Activated effector memory CD4-positive, alpha-beta T cell treated with anti-CD3 and anti-CD28 coated beads, Interleukin-2, amount 50 U/mL, for 16 hours (primary cell): ENCODE data around the gene PTTG1.

Experiments used
- DNase-seq: peaks from one replicate; pipeline ENCODE4 v3.0.0-alpha.2; 2020

PTTG1 gene

GRCh38 chr5:160456480-160457177, 35.0 kb downstream of the PTTG1 start:
- no peak for DNase-seq

GRCh38 chr5:160457252-160457651, 35.6 kb downstream of the PTTG1 start:
- DNase-seq: no peak

DNA sequence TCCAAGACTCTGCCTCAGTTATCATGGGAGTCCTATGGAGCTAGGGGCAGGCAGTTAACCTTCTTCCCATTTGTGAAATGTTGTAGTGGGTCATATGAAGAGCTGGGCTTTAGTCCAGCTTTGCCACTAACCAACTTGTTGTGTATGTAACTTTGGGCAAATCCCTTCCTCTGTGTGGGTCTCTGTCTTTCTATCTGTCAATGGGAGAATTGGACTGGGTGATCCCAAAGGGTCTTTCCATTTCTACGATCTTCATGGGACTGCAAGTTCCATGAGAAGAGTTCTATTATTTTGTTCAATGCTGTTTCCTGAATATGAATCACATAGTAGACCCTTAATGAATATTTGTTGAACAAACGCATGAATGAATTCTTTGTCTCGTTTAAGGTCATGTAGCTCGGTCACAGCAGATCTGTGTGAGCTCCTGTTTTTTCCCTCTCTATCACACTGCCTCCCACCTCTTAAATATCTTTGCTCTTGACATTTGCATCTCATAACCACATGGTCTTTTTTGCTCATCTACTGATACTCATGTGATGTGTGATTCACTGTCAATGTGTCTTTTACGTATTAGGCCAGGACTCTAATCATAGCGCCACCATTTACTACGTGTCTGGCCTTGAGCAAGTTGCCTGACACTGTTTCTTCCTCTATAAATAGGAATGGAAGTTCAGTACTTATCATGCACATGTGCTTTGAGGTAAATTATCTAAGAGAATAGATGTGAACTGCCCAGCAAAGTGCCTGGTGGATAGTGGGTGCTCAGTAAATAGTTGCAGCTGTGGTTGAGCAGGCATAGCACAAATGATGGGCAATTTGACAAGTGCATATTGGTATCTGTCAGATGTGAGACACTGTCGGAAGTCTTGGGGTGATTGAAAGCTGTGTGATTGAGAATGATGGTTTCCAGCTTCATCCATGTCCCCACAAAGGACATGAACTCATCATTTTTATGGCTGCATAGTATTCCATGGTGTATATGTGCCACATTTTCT, 37.4 kb downstream of the PTTG1 start:
- no peak for DNase-seq

GRCh38 chr5:160460377-160461049, 38.9 kb downstream of the PTTG1 start:
- no peak for DNase-seq

GRCh38 chr5:160461378-160461777, 39.7 kb downstream of the PTTG1 start:
- no peak for DNase-seq

- DNase-seq: no peak
Observed at GRCh38 chr5:160462167-160462566, 40.5 kb downstream of the PTTG1 start.

- no peak for DNase-seq
Observed at GRCh38 chr5:160463227-160463626, 41.6 kb downstream of the PTTG1 start.

DNA sequence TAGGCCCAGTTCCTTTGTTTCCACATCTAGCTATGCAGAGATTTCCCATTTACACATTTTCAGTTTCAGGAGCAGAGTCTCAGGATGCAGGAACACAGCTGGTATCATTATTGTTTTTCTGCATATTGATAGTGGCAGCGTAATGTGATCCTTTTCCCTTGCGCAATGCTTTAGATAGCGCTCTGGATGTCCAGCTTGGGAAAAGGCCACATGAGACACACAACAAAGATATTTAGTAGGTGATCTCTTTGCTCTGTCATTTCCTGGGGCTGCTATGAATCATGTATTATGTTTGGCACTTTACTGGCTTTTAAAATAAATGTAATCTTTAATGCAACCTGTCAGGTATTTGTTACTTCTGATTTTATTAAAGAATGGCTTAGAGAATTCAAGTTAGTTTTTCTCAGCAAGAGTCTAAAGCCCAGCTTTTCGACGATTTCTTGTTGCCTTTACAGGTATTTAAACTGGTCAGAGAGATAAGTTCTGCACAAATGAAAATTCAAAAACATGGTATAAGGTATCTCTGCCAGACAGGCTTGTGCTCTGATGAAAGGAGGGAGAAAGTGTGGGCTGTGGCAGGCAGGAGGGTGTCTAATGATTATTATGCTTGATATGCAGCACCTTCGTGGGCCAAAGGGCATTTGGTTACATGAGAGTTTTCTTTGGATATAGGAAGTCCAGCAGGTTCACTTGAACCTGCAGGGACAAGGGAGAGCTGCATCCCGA, 42.2 kb downstream of the PTTG1 start:
- no peak for DNase-seq

- no peak for DNase-seq
Observed at GRCh38 chr5:160464466-160464797, 42.8 kb downstream of the PTTG1 start.

- no peak for DNase-seq
Observed at GRCh38 chr5:160466116-160466515, 44.5 kb downstream of the PTTG1 start.

- DNase-seq: no peak
Observed at GRCh38 chr5:160466889-160467554, 45.4 kb downstream of the PTTG1 start.

- peak; percentile 94 for DNase-seq
Observed at GRCh38 chr5:160467555-160468362, 46.1 kb downstream of the PTTG1 start.

- DNase-seq: no peak
Observed at GRCh38 chr5:160468363-160468975, 46.8 kb downstream of the PTTG1 start.

GRCh38 chr5:160469156-160470144, 47.8 kb downstream of the PTTG1 start:
- DNase-seq: no peak

- DNase-seq: no peak
Observed at GRCh38 chr5:160470437-160471361, 49.0 kb downstream of the PTTG1 start.

DNA sequence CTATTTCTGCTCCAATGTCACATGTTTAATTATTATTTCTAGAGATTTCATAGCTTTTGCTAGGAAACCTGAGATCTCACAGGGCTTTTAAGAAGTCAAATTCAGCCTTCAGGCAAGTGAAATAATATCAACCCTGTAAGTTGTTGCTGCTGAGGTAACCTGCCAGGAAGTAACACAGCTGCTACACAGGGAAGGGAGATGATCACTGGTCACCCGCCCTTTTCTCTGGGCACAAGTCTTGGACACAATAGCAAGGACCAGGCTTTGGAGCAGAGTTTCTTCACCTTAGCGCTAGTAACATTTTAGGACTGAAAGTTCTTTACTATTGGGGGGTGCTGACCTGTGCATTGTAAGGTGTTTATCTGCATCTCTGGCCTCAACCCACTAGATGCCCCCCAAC, 50.1 kb downstream of the PTTG1 start:
- no peak for DNase-seq

DNA sequence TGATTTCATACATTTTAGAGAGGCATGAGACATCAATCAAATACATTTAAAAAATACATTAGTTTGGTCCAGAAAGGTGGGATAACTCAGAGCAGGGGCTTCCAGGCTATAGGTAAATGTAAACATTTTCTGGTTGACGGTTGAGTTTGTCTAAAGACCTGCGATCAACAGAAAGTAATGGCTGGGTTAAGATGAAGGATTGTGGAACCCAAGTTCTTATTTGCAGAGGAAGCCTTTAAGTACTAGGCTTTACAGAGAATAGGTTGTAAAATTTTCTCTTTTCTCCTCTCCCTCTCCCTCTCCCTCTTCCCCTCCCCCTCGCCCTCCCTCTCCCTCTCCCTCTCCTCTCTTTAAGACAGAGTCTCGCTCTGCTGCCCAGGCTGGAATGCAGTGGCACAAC, 50.8 kb downstream of the PTTG1 start:
- DNase-seq: no peak

- no peak for DNase-seq
Observed at GRCh38 chr5:160473681-160474080, 52.0 kb downstream of the PTTG1 start.

GRCh38 chr5:160474084-160474483, 52.4 kb downstream of the PTTG1 start:
- DNase-seq: no peak
